DMS53 treated with DMSO at 0.1 percent for 48 hours (cell line): Measurements from ENCODE around the gene GRIA2.
"Not testable (repeated sequence)": the region's sequence is repeated elsewhere in the genome, so short reads cannot be mapped to it uniquely, and the experiment has no call there.

Source experiments
- DNase-seq: peaks from one replicate; lab custom pipeline; 2025; ENCODE audit not compliant: unreplicated experiment; lab: John Stamatoyannopoulos, UW

Gene GRIA2

GRCh38 chr4:157220371-157220881, at the start of gene GRIA2:
Gene GRIA2 (plus strand): TSS chr4:157220728. CDS start chr4:157221043, 315 bp downstream.
- peak; percentile 15 for DNase-seq

DNA sequence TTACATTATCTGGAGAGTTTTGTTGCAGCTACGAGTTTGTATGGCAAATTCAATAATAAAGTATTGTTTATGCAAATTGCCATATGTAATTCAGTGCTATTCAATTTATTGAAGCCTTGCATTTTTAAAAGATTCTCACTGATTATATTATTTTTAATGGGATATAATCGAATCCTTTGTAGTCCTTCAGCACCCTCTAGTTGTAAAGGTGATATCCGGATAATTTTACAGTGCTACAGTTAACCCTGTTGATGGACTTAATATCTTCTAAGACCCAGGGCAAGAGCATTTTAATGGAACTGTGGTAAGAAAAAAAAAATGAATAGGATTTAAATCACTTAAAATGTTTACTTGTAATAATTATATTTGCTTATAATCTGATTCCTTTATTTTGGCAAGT, 48.5 kb upstream of the GRIA2 start:
- DNase-seq = no peak

DNA sequence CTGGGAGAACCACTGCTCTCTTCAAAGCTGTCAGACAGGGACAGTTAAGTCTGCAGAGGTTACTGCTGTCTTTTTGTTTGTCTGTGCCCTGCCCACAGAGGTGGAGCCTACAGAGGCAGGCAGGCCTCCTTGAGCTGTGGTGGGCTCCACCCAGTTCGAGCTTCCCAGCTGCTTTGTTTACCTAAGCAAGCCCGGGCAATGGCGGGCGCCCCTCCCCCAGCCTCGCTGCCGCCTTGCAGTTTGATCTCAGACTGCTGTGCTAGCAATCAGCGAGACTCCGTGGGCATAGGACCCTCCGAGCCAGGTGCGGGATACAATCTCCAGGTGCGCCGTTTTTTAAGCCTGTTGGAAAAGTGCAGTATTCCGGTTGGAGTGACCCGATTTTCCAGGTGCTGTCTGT, 40.3 kb upstream of the GRIA2 start:
- DNase-seq = not testable (repeated sequence)

DNA sequence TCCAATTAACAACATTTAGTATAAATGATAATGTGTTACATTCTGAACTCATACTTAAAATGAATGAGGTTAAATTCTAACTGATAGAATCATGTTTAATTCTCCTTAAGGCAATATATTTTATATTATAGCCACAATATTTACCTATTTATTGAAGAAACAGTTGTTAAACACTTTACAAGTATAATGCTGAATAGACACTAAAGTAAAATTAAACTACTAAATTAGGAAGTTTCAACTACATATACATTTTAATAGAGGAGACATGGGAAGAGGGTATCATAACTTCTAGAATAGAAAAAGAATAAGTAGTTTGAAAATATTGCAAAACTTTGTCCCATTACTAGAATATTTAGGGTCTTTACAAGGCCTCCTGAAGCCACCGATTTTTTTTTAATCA, 36.2 kb upstream of the GRIA2 start:
- no peak for DNase-seq

DNA sequence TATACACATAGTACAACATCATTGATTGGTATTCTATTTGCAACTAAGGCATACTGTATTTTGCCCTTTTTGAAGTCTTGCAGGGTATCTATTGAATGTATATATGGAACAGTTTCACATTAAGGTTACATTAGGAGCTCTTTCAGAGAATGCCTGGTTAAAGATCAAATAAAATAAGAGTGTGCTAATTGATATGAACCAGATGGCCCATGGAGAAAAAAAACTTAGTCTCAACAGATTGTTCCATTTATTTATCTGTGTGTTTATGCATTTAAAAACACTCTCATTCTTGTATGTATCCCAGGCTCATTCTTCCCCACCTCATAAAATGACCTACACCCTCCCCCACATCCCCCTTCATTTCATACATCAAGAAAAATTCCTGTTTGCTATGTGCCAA, 35.2 kb upstream of the GRIA2 start:
- DNase-seq = no peak

GRCh38 chr4:157195374-157195773, 25.2 kb upstream of the GRIA2 start:
- no peak for DNase-seq

- DNase-seq = no peak
These were observed 24.5 kb upstream of the GRIA2 start for GRCh38 chr4:157196046-157196445.

DNA sequence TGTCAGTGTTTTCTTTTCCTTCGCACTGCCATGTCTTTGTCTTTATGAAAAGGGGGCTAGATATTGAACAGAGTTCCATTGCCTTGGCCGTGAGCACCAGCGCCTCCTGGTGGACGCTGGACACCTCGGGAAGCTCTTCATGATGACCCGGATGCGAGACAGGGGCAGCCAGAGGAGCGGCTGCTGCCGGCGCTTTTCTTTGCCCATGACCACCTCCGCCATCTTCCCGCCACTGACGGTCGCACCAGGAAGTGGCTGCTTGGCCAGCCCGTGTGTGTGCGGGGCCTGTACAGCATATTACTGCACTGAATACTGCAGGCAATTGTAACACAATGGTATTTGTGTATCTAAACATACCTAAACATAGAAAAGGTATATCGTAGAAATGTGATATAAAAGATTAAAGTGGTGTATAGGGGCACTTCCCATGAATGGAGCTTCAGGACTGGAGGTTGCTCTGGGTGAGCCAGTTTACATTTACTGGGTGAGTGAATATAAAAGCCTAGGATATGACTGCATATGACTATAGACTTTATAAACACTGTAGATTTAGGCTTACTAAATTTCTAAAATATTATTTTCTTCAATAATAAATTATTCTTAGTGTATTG, 15.8 kb upstream of the GRIA2 start:
- DNase-seq = no peak

DNA sequence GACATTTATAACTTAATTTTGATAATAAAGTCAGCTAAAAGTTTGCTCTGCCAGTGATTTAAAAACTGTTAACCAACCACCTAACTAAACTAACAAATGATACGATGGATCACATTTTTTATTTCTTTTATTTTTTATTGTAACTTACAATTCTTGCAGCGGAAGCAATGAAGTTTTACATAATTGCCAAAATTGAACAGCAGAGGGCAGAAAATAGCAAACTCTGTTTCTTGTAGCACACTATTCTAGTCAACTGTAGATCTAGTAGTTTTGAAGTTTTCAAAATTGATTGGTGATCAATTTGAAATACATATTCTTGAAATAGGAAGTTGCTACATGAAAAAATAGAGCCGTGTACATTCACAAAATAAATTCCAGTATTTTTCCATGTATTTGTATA, 2.8 kb upstream of the GRIA2 start:
- DNase-seq = peak; percentile 4

DNA sequence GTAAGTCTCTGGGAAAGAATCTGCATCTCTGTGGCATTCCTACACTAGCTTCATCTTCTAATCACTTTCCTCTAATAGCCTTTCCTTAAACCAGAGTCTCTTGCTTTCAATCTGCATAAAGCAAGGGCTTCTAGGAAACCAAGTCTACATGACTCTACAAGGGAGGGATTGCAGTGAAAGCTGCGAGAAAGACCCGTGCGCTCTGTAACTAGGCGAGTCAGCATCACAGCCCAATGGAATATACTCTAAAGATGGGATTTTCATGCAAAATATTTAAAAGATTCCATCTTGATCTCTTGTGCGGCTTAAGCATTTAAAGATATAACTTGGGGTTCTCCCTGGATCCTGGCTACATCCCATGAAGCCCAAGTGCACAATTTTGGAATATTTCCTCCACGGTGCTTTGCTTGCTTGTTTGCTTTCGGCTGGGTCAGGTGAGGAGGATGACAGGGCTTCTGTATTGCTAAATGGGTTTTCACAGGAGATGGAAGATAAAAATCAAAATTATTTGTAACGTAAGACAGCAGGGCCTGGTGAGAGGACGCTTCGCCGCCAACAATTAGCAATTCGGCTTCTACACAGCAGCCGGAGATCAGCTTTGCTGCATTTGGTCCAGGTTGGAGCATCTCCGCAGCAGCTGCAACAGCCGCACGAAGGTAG, 687 bp upstream of the GRIA2 start:
- DNase-seq = no peak

DNA sequence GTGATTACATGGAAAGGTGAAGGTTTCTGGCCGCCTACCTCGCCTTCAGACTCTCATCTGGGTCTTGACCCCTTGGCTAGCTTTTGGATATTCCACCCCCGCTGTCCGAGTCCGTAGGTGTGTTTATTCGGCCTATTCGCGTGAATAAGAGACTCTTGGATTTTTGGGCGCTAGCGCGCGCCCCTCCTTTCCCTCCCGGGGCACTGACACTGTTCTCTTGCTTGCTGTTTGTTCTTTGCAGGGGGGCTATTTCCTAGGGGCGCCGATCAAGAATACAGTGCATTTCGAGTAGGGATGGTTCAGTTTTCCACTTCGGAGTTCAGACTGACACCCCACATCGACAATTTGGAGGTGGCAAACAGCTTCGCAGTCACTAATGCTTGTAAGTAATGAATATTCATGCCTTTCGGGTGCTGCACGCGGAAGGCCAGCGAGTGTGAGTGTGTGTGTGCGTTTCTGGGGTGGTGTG, 932 bp downstream of the GRIA2 start:
- DNase-seq = no peak

DNA sequence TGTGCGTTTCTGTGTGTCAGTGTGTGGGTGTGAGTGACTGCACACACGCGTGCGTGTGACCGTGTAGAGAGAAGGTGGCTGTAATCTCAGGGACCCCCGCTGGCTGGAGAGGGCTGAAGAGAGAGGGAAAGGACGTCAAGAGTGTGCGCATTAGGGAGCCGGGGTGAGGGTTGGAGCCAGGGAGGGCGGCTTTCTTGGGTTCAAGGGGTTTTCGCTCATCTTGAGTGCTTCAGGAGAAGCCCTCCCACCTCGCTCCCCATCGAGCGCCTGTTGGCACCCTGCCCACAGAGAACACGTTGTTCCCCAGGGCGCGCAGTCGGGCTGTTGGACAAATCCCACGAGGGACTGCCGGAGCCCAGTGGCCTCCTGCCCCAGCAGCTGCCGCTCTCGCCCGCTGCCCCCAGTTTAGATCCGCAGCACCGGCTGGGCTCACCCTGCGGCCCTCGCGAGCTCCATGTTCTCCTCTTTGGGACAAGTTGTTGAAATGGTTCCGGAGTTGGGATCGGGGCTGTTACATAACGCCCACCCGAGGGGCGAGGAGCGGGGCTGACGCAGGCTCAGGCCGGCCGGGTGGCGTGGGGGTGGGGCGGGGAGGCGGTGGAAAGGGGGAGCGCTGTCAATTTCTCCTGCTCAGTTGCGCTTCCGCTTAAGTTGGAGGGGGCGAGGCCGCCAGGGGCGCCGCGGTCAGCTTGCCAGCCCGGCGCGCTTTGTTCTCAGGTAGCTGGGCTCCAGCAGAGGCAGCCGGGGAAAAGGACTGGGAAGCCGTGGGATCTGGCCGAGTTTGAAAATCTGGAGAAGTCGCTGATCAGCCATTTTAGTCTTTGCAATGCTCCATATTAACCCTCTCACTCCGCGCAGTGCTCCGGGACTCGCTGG, 1.6 kb downstream of the GRIA2 start:
- DNase-seq = no peak

GRCh38 chr4:157222771-157223160, 2.2 kb downstream of the GRIA2 start:
- no peak for DNase-seq

DNA sequence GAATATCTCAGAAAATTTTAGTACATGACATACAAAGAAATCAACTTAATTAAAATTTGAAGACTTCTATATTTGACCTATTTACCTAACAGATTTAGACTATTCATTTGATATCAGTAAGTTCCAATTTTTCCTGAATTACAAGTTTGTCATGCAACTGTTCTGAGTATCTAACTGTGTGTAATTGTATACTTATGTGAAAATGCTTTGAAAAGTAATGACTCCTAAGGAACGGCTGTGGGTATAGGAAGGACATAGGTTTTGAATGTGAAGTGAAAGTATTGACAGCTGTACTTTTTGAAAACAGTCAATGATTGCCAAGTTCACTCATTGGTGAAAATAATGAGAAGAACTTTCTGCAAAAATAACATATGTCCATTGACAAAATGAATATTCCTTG, 2.9 kb downstream of the GRIA2 start:
- DNase-seq = no peak

- no peak for DNase-seq
These were observed 4.6 kb downstream of the GRIA2 start for GRCh38 chr4:157225096-157225495.

- no peak for DNase-seq
These were observed 5.5 kb downstream of the GRIA2 start for GRCh38 chr4:157226035-157226434.

DNA sequence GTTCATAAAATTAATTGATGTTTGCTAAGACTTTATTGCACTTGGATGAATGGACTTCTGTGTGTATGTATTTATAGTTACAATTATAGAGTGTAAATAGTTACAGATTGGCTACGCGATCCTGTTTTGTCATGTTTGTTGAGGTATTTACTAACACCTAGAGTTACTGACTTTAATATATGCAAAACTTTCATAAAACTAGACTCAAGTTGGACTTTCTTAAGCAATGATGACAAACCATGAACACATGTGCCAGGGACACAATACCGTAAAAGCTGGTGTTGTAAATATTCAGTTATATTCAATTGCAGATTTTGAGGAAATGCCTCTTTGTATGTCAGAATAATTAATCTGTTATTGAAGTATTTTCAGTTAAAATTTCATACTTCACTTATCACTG, 6.1 kb downstream of the GRIA2 start:
- no peak for DNase-seq

GRCh38 chr4:157231525-157231924, 11.0 kb downstream of the GRIA2 start:
- DNase-seq = no peak

DNA sequence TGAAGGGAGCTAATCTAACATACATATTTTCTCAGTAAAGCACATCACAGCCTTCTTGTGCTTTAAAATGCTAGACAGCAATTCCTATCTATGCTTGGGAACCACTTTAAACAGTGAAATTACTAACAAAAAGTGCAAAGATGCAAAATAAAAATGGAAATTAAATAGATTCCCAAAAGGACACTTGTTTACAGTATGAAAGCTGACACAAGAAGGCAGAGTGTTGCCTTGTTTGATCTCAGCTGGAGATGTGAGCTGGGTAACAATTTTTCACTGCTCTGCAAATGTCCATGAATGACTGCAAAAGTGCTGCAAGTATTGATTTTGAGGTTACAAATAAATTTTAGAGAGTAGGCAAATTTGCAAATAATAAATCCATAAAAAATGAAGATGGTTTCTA, 22.3 kb downstream of the GRIA2 start:
- DNase-seq = no peak

GRCh38 chr4:157244348-157244747, 23.8 kb downstream of the GRIA2 start:
- DNase-seq = no peak

DNA sequence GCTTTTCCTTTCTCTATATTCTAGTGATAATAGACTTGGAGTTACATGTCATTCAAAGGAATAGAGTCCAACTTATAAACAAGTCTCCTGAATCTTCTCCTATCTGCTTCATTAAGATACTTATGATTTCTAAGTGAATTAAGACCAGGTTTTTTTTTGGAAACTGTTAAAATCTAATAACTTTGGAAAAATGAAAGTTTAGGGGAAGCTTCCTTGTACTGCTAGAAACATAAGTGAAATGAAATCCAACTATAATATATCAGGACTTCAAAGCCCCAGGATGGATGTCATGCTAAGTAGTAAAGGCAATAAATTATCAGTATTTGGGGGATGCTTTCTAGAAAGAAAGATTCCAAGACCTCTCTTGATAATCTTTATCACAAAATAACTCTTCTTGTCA, 24.8 kb downstream of the GRIA2 start:
- no peak for DNase-seq

DNA sequence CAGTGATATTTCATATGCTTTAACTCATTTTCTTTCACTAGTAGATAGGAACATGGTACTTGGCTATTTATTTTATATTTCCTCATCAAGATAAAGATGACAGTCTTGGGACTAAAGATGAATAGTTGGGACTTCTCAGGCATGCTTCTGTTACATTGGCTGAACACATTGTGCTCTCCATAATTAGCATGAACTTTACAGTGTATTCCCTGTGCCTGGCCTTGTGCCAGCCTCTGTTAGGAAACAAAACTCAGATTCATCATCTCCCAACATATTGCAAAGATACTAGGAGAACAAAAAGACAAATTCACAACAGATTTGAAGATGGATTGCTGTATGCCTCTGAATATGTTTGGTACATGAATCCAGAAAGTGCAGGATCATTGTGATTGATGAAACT, 26.4 kb downstream of the GRIA2 start:
- no peak for DNase-seq
